Stimulated activated CD8-positive, alpha-beta memory T cell treated with anti-CD3 and anti-CD28 coated beads, Interleukin-15, amount 100 ng/mL, for 4 hours (primary cell): ENCODE measurements around the gene ARPC5.
"Not testable (repeated sequence)": the region's sequence is repeated elsewhere in the genome, so short reads cannot be mapped to it uniquely, and the experiment has no call there.

Experiments used
- DNase-seq, 2 donors: peaks; one replicate each; pipeline ENCODE4 v3.0.0-alpha.2; 2020; ENCODE audit warnings: low read depth in 2 of 2

The ARPC5 gene

DNA sequence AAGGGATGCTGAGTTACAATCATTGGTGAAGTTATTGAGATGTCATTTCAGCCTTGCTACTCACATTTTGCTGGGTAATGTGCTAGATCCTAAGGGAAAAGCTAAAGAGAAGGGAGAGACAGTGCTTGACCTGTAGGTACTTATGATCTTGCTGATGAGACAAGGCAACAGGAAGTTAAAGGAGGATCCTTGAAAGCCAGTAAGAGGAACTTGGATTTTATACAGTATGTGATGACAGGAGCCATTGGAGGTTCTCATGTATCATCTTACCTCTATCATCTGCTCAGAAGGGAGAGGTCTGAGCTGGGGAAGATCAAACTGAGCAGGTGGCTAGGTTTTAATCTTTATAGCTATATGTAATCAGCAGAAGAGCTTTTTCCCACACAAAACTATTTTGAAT, 11.2 kb upstream of the ARPC5 start:
- DNase-seq, result no peak

DNA sequence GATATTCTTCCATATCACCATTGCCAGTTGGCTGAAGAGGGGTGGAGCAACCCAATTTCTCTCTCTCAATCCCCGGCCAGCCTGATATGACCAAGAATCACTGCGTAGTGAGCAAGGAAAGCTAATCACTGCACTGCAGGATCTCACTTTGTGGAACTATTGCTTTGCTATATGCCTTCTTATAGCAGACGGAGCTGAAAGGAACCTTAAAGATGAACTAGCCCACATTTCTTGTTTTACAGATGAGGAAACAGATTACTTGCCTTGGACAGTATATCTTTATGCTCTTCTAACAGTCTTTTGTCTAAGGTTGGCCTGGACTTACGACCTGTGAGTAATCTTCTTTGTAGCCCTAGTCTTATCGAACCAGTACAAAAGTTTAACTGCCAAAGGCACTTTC, 9.9 kb upstream of the ARPC5 start:
- no peak for DNase-seq

DNA sequence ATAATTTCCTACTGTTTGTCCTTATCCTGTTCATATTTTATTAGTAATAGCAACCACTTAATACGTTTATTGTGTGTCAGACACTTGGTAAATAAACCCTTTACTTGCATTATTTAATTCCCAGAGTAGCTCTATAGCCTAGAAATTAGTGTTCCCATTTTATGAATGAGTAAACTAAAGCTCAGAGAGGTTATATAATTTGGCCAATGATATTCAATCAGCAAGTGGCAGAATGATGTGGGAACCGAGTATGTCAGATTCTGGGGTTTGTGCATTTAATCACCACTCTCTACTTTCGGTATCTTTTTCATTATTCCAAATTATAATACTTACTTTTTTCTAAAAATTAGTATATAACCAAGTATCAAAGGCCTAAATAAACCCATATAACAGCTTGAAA, 6.6 kb upstream of the ARPC5 start:
- no peak for DNase-seq

DNA sequence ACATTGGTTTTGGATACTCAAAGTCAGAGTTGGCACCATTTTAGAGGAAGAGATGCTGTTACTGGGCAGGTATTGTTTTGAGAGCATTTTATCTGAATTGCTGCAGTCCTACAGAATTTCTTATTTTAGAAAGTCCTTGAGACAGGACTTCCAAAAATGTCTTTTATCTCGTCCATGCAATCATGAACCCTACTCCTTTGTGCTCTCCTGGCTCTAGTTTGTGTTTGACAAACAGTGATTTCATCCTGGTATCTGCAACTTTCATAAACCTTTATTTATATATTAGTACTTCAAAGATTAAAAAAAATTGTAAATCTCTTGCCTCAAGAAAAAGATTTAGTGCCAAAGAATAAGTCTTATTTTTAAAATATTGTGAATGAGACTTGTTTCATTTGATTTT, 4.6 kb upstream of the ARPC5 start:
- DNase-seq, result no peak

DNA sequence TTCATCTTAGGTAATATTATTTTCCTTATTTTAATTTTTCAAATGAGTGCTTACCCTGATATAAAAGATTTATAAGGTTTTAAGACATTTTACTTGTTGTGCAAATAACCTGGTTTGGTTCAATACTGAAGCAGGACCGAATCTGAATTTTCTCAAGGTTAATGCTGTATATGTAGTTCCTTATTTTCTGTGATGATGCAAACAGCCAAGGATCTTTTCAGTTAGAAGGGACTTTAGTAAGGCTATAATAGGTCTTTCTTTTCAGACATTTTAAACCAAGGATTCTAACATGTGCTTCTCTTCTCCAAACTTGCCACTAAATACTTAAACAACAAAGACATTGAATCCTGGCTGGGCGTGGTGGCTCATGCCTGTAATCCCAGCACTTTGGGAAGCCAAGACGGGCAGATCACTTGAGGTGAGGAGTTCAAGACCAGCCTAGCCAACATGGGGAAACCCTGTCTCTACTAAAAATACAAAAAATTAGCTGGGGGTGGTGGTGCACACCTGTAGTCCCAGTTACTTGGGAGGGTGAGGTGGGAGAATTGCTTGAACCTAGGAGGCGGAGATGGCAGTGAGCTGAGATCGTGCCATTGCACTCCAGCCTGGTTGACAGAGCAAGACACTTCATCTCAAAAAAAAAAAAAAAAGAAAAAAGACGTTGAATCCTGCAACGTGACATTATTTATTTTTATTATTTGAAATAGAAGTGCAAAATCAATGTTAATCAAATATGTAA, 3.2 kb upstream of the ARPC5 start:
- no peak for DNase-seq

DNA sequence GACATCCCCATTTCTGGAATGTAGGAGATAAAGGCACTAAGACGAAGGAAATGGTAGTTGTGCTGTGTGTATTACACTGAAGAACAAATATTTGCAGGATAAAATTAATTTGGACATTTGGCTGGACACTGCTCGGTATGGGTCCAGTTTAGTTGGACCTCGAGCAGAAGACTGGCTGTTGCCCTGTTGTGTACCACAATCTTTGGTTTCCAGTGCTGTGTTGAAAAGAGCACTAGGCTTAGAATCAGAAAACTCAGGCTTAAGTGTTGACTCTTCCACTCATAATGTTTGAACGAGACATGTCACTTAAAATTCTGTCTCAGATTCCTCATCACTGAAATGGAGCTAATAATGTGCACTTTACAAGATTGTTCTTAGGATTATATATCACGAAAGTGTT, 1.2 kb upstream of the ARPC5 start:
- no peak for DNase-seq

DNA sequence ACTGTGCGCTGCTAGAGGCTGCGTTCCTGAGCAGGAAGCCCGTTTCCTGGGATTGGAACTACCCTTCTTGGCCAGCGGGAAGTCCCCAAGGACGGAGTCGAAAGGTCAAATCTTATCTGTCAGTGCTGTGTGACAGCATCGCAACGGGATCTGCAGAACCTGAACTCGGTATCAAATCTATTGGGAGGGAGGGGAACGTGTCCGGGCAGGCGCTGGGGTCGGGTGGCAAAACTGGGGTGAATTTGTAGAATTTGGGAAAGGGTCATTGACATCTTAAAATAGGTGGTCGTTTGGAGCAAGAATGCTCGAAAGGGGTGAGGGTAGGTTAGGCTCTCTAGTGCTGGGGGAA, 725 bp upstream of the ARPC5 start:
- no peak for DNase-seq

DNA sequence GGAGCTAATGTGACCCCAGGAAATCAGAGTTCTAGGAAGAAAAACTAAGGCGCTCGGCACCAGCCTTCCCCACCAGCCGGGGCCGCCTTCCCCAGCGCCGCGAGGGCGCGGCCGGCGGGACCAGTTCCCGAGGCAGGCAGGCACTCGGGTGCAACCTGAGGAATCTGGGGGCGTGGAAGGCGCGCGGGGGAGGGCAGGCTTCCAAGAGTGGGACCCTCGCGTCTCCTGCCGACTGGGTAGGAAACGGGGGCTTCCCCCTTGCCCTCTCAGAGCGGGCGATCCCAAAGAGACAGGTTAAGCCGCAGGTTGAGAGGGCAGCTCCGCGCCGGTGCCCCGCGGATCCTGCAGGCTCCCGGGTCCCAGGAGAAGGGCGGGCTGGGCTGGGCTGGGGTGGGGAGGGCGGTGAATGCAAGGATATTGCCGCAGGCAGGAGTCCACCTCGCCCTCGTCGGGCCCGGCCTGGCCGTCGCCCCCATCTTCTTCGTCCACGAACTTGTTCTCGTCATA, 431 bp downstream of the ARPC5 start:
- DNase-seq, result no peak

DNA sequence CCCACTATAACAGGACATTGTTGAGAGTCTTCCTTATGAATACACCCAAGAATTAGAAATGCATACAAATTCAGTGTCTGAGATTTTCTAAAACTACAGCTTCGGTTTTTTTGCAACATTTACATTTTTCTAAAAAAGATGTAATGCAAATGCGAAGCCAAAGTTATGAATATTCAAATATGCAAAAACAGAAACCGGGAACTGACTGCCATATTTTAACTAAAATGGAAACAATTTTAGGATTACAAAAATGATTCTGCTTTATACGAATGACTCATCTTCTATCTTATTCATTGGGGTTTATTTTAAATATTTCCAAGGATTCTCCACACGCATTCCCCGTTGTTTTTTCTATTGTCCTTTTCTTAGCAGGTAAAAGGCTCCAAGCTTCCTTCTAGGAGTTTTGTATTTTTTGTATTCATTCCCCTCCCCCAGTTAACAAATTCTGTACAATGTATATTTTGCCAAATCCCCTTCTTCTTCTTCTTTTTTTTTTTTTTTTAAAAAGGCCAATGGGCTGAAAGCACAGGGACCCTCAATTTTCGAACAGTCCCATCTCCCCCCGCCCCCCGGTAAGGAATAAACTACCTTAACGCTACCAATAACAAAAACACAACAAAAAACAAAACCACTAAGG, 1.0 kb downstream of the ARPC5 start:
- DNase-seq, result no peak

DNA sequence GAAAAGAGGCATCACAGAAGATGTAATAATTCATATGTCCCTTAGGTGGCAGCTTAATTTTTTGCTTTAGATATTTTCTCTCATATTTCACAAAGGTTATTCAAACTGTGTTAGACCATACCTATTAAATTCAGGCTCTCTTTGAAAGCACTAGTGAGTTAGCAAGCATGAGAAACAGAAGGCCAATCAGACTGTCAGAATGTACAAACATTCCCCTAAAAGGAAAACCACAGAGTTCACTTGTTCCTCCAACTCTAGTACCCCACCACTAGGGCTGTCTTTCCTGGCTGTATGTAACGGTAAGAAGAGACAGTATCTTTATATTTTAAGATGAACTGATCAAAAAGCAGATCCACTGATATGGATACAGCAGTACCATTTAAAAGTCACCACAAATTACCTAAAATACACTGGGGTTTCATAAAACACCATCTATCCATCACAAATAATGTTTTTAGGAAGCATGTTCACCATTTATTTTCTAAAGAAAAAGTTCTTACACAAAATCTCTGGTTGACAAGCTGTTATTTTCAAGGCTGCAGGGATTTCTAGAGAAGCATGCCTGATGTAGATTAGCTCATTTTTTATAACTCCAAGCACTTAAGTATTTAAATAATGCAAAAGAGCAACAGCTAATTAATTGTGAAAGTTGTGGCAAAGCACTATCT, 1.8 kb downstream of the ARPC5 start:
- DNase-seq, result no peak

DNA sequence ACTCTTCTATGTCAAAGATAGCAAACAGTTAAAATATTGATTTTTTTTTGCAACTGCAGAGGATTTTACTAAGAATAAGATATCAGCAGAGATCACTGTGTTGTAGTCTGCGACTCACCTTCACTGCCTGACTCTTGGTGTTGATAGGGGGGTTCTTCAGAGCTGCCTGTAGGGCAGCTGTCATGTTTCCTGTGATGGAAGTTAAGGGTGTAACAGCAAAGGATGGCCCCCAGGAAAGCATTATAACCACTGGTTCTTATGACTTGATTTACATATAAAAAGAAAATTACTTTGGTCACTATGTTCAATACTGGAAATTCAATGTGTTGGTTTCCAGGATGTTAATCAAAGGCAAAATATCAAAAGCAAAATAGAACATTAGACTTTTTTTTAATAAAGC, 2.6 kb downstream of the ARPC5 start:
- DNase-seq, result no peak

DNA sequence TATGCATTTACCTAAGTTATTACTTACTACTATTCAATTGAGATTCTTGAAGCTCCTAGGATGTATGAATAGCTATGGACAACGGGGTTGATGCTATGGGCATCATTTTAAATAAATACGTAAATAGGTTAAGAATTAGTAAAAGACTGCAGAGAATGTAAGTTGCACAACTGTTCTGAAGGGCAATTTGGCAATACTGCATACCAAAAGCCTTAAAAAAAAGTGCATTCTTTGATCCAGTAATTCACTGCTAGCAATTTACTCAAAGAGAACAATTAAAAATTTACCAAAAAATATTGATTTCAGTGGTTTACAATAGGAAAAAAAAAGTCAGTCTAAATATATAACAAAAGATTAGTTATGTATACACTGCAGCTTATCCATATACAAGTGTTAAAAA, 3.5 kb downstream of the ARPC5 start:
- DNase-seq, result no peak

DNA sequence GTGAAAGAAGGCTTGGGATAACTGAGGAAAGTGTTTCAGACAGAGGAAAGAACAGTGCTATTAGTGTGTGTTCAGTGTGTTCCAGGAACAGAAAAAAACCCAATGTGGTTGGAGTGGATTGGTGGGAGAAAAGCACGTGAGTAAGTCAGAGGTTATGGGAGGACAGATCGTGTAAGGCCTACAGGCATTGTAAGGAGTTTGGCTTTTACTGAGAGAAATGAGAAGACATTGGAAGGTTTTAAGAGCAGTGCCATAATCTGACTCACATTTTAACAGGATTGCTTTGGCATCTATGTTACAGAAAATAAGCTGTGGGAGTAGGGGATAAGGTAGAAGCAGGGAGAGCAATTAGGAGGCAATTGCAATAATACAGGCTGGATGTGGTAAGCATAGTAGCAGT, 4.8 kb downstream of the ARPC5 start:
- no peak for DNase-seq

DNA sequence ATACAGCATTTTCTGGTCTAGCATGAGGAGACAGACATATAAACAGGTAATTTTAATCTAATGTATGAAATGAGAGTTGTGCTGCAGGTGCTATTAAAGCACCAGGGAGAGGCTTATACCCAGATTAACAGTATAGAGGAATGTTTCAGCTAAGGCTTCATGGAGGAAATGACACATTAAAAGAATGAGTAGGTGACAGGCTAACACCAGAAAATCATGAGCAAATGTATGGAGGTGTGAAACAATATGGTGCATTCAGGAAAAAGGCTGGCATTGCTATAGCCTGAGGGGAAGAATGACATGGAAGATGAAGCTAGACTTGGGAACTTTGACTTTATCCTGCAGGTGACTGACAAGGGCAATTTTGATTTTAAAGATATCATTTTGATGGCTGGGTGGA, 7.0 kb downstream of the ARPC5 start:
- no peak for DNase-seq

DNA sequence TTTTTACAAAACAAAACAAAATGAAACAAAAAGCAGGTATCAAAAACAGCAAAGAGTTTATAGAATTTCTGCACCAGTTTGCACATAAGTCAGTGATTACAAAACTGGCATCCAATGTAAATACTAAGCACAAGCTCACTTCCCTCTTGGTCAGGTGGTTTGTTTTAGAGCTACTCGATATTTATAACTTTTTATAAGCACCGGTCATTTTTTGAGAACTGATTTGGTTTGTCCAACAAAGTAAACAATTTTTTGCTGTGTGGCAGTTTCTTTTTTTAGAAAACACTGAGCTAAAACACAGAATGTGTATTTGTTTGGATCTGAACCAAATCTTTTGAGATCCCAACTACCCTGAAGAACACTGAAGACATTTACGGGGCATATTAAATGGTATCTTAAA, 9.3 kb downstream of the ARPC5 start:
- not testable (repeated sequence) for DNase-seq

DNA sequence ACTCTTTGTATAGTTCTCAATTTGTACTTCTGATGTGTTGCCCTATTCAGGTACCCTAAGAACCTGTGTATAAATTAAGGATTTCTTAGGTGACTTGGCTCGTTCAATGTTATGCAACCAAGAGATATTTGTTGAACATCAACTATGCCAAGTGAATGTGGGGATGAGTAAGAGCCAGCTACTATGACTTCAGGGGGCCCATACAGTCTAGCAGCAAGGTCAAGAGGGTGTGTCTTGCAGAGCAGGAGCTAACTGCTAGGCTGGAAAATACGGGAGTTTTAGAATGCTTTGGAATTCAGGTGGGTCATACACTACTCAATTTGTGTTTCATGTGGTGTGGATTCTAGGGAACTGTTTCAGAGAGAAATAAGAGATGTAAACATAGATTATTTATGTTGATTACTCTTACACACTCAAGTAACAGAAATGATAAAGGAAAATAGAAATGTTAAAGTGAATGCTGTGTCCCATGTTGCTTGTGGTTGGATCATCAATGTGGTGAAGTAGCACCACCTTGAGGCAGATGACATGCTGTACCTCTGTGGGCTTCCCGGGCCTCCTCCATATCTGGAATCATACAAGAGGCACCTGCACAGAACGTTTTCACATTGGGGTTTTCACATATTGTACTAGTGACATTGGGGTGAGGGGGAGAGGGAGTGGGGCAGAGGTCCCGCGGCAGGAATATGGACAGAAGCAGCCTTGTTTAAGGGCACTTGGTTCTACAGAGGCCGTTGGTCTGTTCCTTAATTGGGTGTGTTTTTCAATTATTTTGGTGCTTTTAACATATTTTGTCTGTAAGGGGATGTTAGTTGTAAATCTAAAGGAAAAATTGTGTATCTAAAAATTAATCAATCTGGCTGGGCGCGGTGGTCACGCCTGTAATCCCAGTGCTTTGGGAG, 12.4 kb downstream of the ARPC5 start:
- no peak for DNase-seq

DNA sequence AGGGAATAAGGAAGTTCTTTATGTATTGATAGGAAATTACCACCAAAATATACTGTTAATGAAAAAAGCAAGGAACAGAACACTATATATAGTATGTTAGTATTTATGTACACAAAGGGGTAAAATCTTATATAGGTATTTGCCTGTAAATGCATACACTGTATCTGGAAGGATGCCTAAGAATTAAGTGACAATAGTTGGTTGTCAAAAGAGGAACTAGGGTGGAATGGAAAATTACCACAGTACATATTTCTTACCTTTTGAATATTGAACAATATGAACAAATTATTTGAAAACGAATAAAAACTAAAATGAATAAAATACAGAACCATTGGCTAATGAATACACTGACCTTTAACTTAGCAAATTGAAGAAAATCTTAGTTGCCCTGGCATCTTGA, 13.6 kb downstream of the ARPC5 start:
- no peak for DNase-seq

DNA sequence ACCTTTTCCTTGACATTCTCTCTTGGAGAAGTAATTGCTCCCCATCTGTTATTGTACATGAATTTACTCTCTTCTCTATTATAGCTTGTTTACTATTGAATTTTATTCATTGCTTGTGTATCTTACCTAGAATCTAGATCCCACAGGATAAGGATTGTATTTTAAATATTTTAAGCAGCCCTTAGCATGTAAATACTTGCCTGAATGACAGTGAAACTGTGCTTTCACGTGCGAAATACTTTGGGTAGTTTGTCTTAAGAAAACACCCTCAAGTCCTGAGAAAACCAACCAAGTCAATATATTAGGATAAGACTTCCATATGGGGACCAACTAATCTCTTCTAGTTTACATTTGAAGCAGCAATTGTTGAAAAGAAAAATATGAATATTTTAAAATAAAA, 15.3 kb downstream of the ARPC5 start:
- DNase-seq, result no peak

DNA sequence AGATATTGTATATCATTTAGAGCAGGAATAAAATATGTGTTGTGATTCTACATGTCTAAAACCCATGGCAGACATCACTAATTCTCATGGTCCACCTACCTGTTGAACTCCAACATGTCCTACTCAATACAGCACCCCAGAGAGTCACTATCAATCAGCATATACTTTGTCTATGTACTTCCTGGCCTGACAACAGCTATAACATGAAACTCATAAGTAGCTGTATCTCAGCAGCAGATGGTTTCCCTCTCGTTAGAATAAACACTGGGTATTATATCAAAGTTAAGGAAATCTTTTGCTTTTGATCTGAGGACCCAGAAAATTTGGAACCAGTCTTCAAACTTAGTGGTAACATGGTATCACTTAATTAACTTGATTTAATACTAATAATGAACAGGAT, 15.8 kb downstream of the ARPC5 start:
- DNase-seq, result no peak

DNA sequence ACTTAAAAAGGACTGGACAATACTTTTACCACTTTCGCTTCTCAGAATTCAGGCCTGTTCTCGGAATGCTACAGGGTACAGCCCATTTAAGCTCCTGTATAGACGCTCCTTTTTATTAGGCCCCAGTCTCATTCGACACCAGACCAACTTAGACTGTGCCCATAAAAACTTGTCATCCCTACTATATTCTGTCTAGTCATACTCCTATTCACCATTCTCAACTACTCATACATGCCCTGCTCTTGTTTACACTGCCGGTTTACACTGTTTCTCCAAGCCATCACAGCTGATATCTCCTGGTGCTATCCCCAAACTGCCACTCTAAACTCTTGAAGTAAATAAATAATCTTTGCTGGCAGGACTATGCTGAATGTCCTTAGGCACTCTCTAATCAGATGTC, 17.4 kb downstream of the ARPC5 start:
- DNase-seq, result not testable (repeated sequence)

DNA sequence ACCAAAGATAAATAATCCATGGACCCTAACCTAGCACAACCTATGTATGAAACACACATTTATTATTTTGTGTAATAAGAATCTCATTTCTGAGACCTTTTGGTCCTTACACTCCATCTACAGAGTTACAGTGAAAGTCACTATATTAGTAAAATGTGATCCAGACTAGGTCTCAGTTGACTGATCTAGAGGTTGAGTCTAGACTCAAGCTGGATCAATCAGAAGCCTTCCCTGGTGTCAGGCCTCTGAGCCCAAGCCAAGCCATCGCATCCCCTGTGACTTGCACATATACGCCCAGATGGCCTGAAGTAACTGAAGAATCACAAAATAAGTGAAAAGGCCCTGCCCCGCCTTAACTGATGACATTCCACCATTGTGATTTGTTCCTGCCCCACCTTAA, 22.6 kb downstream of the ARPC5 start:
- DNase-seq, result not testable (repeated sequence)

DNA sequence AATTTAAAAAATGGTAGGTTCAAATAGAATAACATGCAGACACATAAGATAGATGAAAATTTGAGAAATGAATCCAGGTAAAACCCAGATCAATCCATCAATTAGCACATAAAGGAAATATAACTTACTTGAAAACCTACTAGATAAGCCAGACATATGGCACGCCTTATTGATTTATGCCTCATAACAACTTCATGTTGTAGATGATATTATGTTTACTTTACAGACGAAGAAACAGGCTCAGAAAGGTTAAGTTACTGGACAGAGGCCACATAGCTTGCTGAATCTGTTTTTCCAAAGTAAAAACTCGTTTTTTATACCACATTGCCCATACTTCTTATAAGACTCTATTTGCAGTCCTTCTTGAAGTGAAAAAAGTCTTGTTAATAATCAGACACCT, 23.2 kb downstream of the ARPC5 start:
- no peak for DNase-seq
